ENCODE results near the gene DAPK2.

DNA sequence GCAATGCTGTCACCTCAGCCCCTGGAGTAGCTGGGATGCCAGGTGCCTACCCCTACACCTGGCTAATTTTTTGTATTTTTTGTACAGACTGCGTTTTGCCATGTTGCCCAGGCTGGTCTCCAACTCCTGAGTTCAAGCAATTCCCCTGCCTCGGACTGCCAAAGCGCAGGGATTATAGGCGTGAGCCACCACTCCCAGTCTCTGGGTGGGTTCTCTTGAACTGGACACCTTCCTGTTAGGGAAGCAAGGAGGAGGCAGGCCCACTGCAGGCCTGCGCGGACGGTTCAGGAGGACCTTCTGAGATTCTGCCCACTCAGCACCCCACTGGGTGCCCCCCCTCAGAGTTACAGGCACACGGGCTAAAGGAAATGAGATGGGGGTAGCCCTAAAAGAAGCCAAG, 138.8 kb downstream of the DAPK2 start:
- TF ChIP-seq, protein P1, sequence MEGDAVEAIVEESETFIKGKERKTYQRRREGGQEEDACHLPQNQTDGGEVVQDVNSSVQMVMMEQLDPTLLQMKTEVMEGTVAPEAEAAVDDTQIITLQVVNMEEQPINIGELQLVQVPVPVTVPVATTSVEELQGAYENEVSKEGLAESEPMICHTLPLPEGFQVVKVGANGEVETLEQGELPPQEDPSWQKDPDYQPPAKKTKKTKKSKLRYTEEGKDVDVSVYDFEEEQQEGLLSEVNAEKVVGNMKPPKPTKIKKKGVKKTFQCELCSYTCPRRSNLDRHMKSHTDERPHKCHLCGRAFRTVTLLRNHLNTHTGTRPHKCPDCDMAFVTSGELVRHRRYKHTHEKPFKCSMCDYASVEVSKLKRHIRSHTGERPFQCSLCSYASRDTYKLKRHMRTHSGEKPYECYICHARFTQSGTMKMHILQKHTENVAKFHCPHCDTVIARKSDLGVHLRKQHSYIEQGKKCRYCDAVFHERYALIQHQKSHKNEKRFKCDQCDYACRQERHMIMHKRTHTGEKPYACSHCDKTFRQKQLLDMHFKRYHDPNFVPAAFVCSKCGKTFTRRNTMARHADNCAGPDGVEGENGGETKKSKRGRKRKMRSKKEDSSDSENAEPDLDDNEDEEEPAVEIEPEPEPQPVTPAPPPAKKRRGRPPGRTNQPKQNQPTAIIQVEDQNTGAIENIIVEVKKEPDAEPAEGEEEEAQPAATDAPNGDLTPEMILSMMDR (conservative IDR thresholded peaks at IDR 0.05): no peak
- TF ChIP-seq ZFX (IDR thresholded peaks at IDR 0.05): no peak

All from C4-2B (cell line).